Measurements from ENCODE around the gene ZNF331. TPM values are rescaled to one million over a fixed set of nuclear protein-coding genes. Genes with fewer than 3 reads are reported as not detected.

The ZNF331 gene
- polyA plus RNA-seq, 1 donor (not counting 4 experiments of a cell fraction or from before 2014, with no cell fraction given) = 5.1 TPM

GRCh38 chr19:53576941-53577653 lies 39.2 kb downstream of the ZNF331 start:
- H3K9ac ChIP-seq (ENCODE audit: control insufficient read depth, extremely low read depth, insufficient read depth, low read length) = no peak overlapping the region
- peaks cover 8 to 10% of the 10 kb centered on the region in 2 experiments for H3K36me3 ChIP-seq (ENCODE audit: control insufficient read depth in 2 of 2, extremely low read depth in 1 of 2, insufficient read depth in 2 of 2, low read length in 2 of 2)
- no peak for DNase-seq (ENCODE audit: low read depth, low spot score)
- no peaks in the 10 kb centered on the region for H3K4me1 ChIP-seq (ENCODE audit: control insufficient read depth, extremely low read depth, insufficient read depth, low read length)
- TF ChIP-seq, protein P1, sequence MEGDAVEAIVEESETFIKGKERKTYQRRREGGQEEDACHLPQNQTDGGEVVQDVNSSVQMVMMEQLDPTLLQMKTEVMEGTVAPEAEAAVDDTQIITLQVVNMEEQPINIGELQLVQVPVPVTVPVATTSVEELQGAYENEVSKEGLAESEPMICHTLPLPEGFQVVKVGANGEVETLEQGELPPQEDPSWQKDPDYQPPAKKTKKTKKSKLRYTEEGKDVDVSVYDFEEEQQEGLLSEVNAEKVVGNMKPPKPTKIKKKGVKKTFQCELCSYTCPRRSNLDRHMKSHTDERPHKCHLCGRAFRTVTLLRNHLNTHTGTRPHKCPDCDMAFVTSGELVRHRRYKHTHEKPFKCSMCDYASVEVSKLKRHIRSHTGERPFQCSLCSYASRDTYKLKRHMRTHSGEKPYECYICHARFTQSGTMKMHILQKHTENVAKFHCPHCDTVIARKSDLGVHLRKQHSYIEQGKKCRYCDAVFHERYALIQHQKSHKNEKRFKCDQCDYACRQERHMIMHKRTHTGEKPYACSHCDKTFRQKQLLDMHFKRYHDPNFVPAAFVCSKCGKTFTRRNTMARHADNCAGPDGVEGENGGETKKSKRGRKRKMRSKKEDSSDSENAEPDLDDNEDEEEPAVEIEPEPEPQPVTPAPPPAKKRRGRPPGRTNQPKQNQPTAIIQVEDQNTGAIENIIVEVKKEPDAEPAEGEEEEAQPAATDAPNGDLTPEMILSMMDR (optimal IDR thresholded peaks at IDR 0.05 in 1 of 3, IDR thresholded peaks at IDR 0.05 in 1 of 3, conservative IDR thresholded peaks at IDR 0.05 in 1 of 3; ENCODE audit: extremely low read depth in 1 of 3, insufficient read depth in 2 of 3, low read length in 3 of 3) = no peak
- no peaks in the 10 kb centered on the region for H4K20me1 ChIP-seq (ENCODE audit: control insufficient read depth, extremely low read depth, insufficient read depth, low read length)
- no peak overlapping the region for H3K27ac ChIP-seq (ENCODE audit: control insufficient read depth, insufficient read depth, low read length)
- no peaks in the 10 kb centered on the region for H3K9me1 ChIP-seq (ENCODE audit: control insufficient read depth, extremely low read depth, insufficient read depth, low read length)
- no peaks in the 10 kb centered on the region for H3K27me3 ChIP-seq (ENCODE audit: control insufficient read depth, extremely low read depth, insufficient read depth, low read length)
- no peak for FAIRE-seq
- H3K4me2 ChIP-seq (ENCODE audit: control insufficient read depth, extremely low read depth, insufficient read depth, low read depth, low read length) = no peak overlapping the region
- peaks cover 22% of the 10 kb centered on the region for H3K9me3 ChIP-seq (ENCODE audit: control insufficient read depth, low read depth, low read length)
- dilution Hi-C loops (cut with MboI; ENCODE audit: extremely low pct_ligation_motif_present, low sequenced_read_pairs) = no loop called here
- no peak overlapping the region for H2AFZ ChIP-seq (ENCODE audit: control insufficient read depth, low read length)
- no peak overlapping the region for H3K4me3 ChIP-seq (ENCODE audit: control insufficient read depth in 2 of 3, extremely low read depth in 1 of 3, insufficient read depth in 2 of 3, low read depth in 1 of 3, low read length in 3 of 3)
- no peaks in the 10 kb centered on the region for H3K79me2 ChIP-seq (ENCODE audit: control insufficient read depth, insufficient read depth, low read length)

- Histone ChIP-seq H2AFZ (ENCODE audit: control insufficient read depth, low read length) (no peak overlapping the region), H3K4me2 (ENCODE audit: control insufficient read depth, extremely low read depth, insufficient read depth, low read depth, low read length) (no peak overlapping the region), H3K27ac (ENCODE audit: control insufficient read depth, insufficient read depth, low read length) (no peak overlapping the region), H3K9me1 (ENCODE audit: control insufficient read depth, extremely low read depth, insufficient read depth, low read length) (no peaks in the 10 kb centered on the region), H3K27me3 (ENCODE audit: control insufficient read depth, extremely low read depth, insufficient read depth, low read length) (no peaks in the 10 kb centered on the region), H3K79me2 (ENCODE audit: control insufficient read depth, insufficient read depth, low read length) (no peaks in the 10 kb centered on the region), H3K4me1 (ENCODE audit: control insufficient read depth, extremely low read depth, insufficient read depth, low read length) (no peaks in the 10 kb centered on the region), H4K20me1 (ENCODE audit: control insufficient read depth, extremely low read depth, insufficient read depth, low read length) (no peaks in the 10 kb centered on the region), H3K36me3 (ENCODE audit: control insufficient read depth in 2 of 2, extremely low read depth in 1 of 2, insufficient read depth in 2 of 2, low read length in 2 of 2) (peaks cover 6 to 10% of the 10 kb centered on the region in 2 experiments), H3K4me3 (ENCODE audit: control insufficient read depth in 2 of 3, extremely low read depth in 1 of 3, insufficient read depth in 2 of 3, low read depth in 1 of 3, low read length in 3 of 3) (no peak overlapping the region), H3K9me3 (ENCODE audit: control insufficient read depth, low read depth, low read length) (peaks cover 22% of the 10 kb centered on the region), H3K9ac (ENCODE audit: control insufficient read depth, extremely low read depth, insufficient read depth, low read length) (no peak overlapping the region)
- dilution Hi-C loops (cut with MboI; ENCODE audit: extremely low pct_ligation_motif_present, low sequenced_read_pairs) = no loop called here
- no peak for FAIRE-seq
- no peak for DNase-seq (ENCODE audit: low read depth, low spot score)
- TF ChIP-seq, protein P1 (optimal IDR thresholded peaks at IDR 0.05 in 1 of 3, IDR thresholded peaks at IDR 0.05 in 1 of 3, conservative IDR thresholded peaks at IDR 0.05 in 1 of 3; ENCODE audit: extremely low read depth in 1 of 3, insufficient read depth in 2 of 3, low read length in 3 of 3) = no peak
- no peak for TF ChIP-seq EZH2 (IDR thresholded peaks at IDR 0.05; ENCODE audit: low read length)
Observed at GRCh38 chr19:53577968-53578367, 40.0 kb downstream of the ZNF331 start.

Data from keratinocyte (primary cell).